ENCODE data around the gene AVPR2.

AVPR2 gene

DNA sequence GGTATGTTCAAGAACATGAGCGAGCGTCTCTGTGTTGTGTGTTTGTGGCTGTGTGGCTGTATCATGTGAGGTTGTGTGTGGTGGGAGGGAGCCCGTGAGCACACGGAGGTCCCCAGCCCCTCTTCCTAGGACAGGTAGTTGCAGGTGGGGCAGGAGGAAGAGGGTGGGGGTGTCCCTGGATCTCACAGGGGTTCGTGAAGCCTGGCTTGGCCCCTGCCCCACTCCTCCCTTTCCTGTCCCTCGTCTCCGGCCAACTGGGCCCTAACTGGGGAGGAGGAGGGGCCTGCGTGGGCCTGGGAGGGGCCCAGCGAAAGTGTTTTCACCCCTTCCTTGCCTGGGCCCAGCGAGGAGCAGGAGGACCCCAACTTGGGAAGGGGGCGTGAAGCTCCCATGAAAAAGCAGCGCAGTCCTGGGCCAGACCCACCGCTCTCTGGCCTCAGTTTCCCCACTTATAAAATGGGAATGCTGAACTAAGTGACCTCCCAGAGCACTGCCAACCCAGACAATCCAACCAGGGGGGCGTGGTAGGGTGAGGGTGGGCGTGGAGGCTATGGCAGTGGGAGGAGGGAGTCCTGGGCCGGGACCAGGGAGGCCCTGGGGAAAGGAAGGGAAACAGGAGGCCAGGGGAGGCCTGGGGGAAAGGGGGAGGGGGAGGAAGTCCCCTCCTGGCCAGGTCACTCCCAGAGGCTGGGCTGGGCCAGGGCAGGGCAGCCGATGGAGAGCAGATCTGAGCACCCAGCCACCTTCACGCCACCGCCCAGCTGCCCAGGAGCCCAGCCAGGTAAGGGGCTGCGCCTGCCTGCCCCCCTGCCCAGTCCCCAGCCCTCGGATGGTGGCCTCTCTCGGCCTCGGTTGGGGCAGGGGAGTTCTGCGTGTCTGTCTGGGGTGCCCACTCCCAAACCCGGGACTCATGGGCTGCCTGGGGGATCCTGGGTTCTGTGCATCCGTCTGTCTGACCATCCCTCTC is at the start of gene AVPR2:
Gene AVPR2 (plus strand): TSS at position 683 of the 967 bp plus-strand sequence. CDS start 473 bp downstream, outside the sequence.
- no peak for DNase-seq

- DNase-seq: no peak
Measured at GRCh38 chrX:153854702-153855101, 49.8 kb upstream of the AVPR2 start.

- DNase-seq: no peak
Measured at GRCh38 chrX:153857348-153857903, 47.0 kb upstream of the AVPR2 start.

GRCh38 chrX:153861151-153861550 is 43.3 kb upstream of the AVPR2 start:
- DNase-seq: no peak

GRCh38 chrX:153861733-153862310 is 42.7 kb upstream of the AVPR2 start:
- DNase-seq: peak; percentile 35

DNA sequence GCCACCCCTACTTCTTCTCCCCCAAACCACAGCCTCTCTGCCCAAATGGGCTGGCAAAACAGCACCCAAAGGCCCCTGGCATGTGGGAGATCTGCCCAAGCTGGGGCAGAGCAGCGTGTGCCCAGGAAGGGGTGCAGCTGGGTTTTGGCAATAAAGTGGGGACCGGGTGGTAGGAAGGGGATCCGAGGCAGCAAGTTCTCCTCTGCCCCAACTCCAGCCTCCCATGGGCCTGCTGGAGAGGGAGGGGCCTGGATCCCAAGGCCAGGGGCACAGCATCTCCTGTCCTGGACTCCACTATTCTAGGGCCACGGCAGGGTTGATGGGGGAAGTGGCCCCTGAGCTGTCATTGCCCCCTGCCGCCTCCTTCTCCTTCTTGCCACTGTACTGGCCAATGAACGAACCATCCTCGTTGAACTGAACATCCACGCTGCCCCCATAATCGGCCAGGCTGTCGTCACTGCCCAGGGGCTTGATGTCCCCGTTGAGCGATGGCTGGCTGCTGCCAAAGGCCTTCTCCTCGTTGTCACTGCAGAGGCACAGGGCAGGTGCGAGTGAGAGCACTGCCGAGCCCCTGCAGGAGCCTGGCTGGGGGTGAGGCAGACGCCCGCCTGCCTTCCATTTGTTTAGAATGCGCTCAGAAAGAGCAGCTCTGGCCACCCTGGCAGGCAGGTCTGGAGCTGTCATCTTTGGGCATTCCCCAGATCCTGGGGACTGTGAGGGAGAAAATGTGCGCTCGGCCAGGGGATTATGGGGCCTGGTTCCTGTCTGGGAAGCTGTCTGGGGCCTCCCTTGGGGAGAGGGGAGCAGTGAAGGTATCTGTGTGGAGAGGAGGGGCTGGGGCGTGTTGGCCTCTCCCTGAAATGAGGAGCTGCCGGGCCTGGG is 41.9 kb upstream of the AVPR2 start:
- no peak for DNase-seq

DNA sequence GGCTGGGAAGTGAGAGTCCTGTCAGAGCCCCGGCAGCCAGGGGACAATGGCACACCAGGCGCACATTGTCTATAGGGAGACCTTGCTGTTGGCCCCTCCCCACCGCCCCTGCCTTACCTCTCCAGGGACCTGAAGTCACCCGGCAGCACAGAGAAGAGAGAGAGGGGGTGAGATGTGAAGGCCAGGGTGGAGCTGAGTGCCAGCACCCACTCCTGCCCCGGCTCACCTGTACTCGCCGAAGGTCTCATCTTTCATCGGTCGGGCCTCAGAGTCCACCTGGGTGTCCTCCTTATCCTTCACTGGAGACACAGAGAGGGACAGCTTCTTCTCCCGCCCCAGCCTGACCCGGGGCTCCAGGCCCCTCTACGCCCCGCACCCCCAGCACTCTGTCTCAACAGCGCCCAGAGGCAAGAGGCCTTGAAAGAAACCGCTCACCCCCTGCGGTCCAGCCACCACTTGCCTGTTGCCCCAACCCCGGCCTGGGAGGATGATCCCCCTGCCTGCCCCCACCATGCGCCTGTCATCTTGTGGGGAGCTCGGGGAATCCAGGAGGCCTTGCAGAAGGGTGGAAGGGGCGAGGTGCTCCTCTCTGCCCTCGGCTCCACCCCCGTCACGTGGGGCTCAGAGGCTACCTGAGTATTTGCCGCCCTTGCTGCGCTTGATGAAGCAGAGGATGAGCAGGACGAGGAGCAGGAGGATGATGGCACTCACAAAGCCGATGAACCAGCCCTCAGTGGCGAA is 41.1 kb upstream of the AVPR2 start:
- DNase-seq: no peak

DNA sequence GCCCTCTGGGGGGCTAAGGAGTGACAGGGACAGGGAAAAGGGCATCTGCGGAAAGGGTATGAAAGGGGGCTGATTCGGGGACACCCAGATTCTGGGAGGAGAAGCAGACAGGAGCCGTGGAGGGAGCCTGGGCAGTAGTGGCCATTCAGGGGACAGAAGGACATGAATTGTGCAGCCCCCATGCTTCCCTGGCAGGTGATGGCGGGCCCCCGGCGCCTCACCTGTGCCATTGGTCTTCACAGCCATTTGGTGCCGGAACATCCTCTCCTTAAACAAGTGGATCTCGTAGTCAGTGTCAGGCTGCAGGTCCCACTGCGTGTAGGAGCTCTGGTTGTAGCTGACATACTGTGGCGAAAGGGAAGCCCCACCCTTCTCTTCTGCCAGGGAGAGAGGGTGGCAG is 40.4 kb upstream of the AVPR2 start:
- DNase-seq: no peak

DNA sequence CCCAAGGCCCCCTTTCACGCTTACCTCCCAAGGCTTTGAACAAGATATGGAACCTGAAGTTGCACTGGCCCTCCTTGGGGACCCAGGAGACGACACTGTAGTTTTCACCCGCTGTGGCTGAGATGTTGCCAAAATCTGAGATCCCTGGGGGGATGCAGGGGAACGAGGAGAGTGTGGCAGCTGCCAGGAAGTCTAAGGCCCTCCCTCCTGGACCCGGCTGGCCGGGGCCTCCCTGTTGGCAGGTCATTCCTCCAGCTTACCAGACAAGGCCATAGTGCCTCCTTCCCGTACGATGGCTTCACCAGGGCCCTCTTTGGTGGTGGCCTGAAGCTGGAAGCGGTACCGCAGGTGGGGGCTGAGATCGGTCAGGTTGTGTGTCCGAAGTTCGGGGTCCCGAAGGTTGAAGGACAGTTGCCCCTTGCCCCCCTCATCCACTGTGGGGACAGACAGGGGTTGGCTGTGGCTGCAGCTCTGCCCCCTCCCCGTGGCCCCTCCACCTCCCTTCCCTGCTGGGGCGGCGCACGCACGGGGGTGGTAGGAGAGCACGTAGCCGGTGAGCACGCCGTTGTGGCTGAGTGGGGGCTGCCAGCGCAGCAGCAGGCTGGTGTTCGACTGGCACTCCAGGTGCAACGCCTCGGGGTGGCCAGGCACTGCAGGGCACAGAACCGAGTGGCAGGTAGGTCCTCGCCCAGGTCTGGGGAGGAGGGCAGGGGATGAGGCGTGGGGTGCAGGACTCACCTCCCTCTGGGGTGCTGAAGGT is 39.7 kb upstream of the AVPR2 start:
- DNase-seq: no peak

DNA sequence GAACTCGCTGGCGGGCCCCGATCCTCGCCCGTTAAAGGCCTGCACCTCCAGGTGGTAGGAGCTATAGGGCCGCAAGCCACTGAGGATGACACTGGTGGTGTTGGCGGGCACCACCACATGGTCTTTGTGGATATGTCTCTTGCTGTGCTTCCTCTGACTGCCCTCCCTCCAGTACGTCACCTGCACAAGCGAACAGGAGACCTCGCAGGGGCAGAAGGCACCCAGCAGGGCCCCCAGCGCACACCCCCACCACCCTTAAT is 39.2 kb upstream of the AVPR2 start:
- DNase-seq: no peak

- no peak for DNase-seq
Measured at GRCh38 chrX:153865685-153866084, 38.8 kb upstream of the AVPR2 start.

DNA sequence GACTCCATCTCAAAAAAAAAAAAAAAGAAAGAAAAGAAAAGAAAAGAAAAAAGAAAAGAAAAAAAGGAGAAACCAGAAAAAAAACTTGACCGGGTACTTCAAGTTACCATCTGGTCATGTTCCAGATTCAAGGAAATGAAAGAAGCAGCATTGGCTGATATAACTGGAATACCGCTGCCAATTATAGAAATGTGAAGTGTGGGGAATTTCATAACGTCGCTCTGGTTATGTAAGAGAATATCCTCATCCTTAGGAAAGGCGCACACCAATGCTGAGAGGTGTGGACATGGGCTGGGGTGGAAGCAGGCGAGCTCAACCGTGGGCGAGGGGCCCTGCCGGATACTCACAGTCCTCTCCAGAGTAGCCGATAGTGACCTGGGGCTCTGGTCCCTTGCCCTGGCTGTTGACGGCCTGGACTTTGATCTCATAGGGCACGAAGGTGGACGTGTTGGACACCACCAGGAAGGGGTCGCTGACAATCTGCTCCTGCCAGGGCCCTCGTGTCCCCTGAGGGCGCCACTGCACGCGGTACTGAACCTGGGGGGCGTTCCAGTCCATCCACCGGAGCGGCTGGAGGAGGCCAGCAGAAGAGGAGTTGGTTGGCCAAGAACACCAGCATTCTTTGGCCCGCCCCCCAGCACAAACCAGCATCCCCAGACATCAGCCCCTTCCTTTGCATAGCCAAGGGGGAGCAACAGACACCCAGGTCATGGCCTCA is 38.0 kb upstream of the AVPR2 start:
- no peak for DNase-seq

DNA sequence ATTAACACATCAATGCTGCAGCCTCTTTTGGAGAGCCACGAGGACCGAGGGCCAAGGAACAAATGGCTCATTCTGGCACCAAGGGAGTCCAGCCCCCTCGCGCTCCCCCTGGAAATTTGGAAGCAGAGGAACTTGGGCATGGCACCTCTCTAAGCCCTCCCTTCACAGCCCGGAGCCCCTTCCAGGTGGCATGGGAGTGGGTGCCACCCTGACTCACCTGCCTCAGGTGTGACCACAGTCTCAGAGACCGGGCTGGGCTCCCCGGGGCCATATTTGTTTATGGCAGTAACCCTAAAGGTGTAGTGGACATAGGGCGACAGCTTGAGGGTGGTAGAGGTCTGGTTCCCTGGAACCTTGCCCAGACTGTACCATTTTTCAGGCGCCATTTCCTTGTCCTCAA is 37.3 kb upstream of the AVPR2 start:
- no peak for DNase-seq

GRCh38 chrX:153867671-153868070 is 36.8 kb upstream of the AVPR2 start:
- no peak for DNase-seq

DNA sequence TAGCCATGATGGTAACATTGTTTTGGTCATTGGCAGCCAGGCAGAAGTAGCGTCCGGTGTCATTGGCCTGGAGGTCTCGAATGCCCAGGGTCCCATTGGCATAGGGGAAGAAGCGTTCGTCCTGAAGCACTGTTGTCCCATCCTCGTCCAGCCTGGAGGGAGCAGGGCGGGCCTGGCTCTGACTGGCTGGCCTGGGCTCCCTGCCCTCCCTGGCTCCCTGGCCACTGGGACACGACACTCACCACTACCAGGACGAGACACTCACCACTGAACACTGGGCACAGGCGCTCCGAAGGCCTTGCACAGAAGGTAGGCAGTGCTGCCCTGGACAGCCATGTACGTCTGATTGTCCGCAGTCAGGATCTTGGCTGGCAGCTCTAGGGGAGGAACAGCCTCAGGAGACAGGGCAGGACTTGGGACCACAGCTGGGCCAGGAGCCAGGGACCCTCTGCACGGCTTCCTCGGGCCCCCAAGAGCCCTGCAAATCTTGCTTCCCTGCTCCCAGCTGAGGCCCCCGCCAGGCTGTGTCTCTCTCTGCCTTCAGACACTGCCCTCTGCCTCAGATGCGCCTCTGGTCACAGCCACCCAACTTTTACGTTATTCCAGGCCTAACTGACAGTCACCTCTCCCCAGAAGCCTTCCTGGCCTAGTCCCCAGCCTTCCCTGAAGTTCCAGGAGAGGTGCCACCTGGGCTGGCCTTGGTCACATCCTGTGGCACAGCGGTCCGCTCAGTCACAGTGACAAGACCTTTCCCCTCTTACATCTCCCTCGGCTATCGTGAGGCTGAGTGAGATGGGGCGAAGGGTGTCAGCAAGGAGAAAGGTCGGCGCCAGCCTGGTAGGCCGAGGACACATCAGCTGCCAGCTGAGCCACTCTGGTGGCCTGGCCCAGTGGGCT is 35.6 kb upstream of the AVPR2 start:
- DNase-seq: no peak

DNA sequence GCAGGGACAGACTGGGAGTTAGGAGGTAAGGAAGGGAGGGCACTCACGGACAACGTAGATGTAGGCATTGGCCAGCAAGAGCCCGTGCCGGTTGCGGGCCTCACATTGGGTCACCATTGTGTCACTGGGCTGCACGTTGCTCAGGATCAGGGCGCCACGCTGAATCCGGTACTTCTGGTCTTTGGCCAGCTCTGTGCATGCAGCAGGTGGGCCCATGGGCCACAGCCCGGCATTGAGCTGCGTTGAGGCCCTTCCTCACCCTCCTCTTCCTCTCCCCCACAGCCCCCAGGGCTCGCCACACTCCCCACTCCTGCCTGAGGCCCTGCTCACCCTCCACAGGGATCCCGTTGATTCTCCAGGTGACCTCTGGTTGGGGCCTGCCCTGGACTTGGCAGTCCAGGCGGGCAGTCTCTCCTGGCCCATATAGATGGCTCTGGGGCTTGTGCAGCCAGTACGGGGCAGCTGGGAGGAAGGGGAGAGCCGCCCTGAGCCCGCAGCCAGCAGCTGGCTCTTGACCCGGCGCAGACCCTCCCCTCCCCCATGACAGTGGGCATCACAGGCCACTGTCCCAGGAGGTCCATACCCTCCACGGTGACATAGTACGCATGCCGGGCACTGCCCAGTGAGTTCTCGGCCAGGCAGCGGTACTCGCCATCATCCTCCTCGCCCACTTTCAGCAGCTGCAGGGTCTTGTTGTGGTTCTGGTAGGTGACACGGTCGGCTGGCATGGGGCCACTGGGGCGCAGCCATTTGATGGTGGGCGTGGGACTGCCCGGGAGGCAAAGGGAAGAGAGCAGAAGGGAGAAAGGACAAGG is 34.8 kb upstream of the AVPR2 start:
- no peak for DNase-seq

- DNase-seq: no peak
Measured at GRCh38 chrX:153870288-153870690, 34.2 kb upstream of the AVPR2 start.

- no peak for DNase-seq
Measured at GRCh38 chrX:153870791-153871360, 33.6 kb upstream of the AVPR2 start.

GRCh38 chrX:153871451-153871850 is 33.0 kb upstream of the AVPR2 start:
- DNase-seq: no peak

Data from NCI-H2171 treated with DMSO at 0.1 percent for 48 hours (cell line).